GM19025 (cell line): ENCODE data around the gene TOGARAM2.

Experiments used
- ATAC-seq: cut with Tn5 transposase; IDR thresholded peaks from one replicate; pipeline ENCODE4 v1.9.1; 2021; ENCODE audit warnings: mild to moderate bottlenecking, low read depth, moderate library complexity; ENCODE audit not compliant: unreplicated experiment

The TOGARAM2 gene

DNA sequence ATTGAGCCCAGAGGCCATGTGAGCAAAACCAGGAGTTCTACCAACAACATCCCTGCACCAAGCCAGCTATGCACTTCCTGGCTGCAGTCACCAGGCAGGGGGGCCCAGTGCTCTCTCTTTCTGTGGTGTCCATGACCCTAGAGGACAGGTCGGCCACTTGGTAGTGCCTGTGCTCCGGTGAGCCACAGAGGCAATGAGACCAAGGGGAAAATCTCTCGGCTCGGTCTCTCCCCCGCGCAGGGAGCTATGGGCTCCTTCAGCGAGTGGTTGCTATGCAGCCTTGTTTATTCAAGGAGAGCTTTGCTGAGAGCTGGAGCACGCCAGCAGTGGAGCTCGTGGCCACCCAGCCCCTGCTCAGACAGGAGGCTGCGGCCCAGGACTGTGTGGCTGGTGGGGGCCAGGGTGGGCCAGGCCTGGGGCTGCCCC is at the start of gene TOGARAM2:
TOGARAM2 (plus strand) TSS at position 283 of the 426 bp plus-strand sequence. CDS start 13,537 bp downstream, outside the sequence.
- ATAC-seq = no peak

DNA sequence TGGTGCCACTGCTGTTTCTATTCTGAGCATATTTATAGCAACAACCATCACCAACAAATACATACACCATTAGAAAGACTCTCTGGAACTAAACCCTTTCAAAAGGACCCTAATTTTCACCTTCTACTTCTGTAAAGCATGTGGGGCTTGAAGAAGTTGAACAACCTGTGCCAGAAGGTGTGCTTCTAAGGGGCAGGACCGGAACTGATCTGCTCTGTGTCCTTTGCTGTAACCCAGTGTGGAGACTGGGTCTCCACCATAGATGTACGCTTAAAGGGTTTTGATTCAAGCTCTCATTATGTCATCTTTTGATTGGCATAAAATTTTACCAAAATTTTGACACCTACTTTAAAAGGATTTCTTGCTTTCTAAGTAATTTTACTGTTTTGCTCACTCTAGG is 46.3 kb upstream of the TOGARAM2 start:
- ATAC-seq = no peak

DNA sequence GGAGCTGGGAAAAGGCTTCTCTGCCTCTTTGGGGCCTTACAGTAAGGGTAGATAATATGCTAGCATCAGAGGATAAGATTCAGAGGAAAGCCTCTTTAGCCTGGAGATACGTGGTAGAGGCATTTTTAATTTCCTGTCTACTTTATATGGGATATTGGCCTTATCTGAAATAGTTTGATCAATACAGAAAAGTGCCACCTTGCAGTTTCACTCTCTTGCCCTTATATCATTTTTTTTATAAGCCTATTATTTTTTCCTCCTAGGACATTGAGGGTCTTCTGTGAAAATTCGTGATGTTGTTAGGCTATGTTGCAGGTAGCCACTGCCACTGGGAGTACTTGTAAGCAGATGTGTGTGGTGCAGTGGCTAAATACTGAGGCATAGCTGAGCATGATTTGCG is 40.1 kb upstream of the TOGARAM2 start:
- ATAC-seq = no peak

DNA sequence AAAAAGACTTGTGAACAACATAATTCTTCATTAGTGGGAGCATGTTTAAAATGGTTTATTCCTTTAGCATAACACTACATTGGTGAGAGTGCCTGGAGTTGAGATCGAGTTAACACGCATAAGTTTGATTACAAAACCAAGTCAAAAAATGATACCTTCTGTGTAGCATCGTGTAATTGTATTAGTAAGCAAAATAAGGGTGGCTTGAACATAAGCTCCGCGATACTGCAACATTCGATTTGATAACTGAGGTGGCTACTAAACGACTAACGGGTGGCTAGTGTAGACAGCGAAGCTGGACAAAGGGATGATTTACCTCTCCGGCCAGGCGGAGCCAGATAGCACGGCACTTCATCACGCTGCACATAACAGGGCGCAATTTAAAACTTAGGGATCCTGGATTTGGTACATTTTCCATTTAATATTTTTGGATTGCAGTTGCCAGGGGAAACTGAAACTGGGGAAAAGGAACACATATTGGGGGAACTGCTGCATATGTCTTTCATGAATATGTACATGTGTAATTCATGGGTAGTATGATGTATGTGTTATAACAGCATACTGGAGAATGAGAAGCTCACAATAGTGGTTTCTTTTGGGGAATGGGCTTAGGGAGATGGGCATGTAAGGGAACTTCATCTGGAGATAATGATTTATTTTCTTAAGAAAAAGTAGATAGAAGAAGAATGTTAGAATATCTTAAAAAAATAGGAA is 36.4 kb upstream of the TOGARAM2 start:
- ATAC-seq = no peak

DNA sequence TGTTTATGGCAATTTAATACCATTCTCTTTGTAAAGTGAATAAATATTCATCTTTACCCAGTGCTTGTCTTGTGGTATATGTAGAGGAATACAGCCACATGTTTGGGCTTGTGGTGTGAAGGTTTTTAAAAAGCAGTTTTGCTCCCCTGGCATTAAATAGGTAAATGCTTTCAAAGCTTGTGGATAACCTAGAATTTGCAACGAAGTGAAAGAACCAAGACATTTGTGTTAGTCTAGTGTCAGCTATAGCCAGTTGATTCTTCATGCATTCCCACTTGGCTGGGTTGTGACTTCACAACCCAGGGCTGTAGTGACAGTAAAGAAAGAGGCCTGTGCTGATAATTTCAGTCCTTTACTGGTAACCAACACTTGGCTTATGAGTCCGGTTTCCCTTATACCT is 32.9 kb upstream of the TOGARAM2 start:
- no peak for ATAC-seq

DNA sequence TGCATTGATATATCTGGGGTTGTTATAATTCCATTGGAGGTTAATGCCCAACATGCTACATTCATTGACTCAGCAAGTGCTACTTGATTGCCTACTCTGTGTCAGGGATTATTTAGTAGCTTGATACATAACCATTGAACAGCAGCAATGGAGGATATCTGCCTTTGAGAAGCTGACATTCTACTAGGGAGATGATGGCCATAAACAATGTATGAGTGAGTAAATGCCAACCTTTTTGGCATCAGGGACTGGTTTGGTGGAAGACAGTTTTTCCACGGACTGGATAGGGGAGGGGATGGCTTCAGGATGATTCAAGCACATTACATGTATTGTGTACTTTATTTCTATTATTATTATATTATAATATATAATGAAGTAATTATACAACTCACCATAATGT is 31.9 kb upstream of the TOGARAM2 start:
- no peak for ATAC-seq

DNA sequence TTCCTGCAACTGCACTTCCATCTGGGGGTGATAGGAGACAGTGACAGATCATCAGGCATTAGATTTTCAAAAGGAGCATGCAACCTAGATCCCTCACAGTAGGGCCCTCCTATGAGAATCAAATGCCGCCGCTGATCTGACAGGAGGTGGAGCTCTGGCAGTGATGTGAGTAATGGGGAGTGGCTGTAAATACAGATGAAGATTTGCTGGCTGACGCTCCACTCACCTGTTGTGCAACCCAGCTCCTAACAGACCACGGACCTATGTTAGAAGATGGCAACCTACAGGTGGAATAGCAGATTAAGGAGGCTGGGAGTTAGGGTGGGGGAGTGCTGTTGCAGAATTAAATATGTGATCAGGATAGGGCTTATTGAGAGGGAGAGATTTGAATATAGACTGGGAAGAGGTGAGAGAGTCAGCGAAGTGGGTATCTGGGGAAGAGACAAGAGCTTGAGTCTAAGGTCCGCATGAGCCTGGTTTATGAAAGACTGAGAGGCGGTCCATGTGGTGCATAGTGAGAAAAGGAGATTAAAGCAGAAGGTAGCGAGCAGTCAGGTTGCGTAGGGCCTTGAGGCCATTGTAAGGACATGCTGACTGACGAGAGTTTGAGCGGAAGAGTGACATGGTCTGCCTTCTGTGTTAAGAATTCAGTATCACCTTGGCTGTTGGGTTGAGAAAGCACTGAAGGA is 31.3 kb upstream of the TOGARAM2 start:
- ATAC-seq = no peak

DNA sequence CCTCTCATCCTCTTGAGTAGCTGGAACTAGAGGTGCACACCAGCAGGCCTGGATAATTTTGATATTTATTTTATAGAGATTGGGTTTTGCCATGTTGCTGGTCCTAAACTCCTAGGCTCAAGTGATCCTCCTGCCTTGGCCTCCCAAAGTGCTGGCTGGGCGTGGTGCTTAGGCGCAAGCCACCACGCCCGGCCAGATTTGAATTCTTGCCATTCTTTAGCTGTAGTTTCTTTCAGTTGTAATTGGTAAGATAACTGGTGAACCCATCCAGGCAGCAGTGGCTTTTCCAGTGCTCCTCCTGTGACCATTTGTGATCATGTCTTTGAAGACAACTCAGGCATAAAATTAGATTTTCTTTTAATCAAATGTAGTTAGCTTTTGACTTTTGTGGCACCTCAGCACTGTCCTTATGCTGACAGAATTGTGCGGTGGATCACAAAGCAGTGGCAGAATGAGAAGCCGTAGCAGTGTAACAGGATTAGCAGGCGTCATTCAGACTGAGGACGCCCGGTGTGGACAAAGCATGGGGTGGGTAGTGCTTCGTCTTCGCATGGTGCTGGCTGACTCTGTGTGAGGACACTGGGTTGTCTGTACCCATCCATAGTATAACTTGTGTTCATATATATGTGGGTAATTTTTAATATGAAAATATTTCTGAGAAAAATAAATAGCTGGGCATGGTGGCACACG is 30.0 kb upstream of the TOGARAM2 start:
- ATAC-seq = no peak

DNA sequence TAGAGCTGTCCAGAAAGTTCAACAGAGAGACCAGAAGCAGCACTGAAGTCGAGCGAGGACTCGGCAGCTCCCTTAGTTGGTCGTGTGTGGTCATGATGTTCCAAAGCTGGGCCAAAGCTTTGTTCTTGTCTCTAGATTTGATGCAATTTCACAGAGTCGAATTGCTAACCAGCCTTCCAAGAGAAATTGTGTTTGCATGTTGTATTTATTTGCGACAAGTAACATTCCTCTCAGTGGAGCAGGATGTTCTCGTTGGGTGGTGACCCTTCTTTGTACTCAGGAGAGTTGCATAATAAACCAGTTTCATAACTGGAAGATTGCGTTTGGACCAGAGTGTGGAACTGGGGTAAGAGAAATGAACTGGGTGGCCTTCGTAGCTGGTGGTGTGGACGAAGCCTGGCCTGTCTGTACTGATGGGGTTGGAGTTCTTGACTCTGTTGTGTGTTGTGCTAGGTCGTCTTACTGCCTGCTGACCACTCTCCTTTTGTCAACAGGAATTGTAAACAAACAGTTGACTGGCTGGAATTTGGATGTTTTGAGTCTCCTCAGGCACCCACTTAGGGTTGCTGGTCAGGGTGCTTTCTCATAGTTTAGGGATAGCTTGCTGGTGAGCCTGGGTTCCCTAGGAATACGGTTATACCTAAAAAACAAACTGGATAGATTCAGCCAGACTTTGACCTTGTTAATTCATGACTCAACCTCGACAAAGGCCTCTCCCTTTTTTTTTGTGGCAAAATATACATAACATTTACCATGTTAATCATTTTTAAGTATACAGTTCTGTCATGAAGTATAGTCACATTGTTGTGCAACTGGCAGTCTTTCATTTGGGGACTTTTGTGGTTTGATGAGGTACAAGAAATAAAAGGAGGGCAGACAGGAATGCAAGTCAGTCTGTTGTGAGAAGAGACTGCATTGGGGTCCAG is 28.9 kb upstream of the TOGARAM2 start:
- no peak for ATAC-seq

DNA sequence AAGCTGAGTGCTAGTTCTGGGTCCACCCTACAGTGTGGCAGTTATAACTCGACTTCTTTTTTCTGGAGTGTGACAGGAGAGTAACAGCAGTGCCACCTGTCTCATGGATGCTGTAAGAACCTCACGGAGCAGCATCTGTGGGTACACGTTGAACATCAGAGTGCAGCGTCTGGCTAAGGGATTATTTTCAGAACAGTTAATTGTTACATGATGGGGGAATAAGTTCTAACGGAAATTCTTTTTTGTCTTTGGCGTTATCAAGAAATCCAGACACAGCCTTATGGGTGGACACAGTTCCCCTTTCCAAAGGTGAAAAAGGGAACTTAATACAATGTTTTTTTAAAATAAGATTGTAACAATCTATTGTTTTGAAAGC is 28.3 kb upstream of the TOGARAM2 start:
- no peak for ATAC-seq

DNA sequence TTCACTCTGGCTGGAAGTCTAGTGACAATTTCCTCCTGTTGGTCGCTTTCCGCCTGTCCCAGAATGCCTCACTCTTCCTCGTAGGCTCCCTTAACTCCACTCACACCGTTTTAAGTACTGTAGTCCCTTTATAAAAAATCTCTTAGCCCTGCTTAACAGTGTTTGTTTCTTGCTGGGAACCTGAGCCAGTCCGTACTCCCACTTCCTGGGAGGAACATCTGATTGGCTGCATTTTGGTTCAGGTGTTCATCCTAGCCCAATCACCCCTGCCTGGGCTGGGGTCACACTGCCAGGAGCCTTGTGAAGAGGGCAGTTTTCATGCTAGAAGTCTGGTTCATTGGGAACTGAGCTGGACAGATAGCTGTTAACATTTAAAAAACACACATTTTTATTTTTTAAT is 25.6 kb upstream of the TOGARAM2 start:
- no peak for ATAC-seq

DNA sequence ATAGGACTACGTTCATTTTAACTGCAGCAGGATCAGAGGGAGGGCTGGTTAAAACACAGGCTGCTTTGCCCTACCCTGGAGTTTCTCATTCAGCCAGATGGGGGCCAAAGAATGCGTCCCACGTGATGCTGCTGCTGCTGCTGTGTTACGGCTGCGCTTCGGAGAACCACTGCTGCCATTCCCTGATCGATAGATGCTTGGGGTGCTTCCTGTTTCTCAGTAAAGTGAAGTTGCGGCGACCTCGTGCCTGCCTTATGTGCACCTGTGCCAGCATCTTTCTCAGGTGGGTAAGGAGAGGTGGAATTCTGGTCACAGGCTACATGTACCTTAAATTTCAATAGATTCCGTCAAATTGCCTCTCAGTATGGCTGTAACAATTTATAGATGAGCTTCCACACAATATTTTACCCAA is 24.7 kb upstream of the TOGARAM2 start:
- no peak for ATAC-seq

DNA sequence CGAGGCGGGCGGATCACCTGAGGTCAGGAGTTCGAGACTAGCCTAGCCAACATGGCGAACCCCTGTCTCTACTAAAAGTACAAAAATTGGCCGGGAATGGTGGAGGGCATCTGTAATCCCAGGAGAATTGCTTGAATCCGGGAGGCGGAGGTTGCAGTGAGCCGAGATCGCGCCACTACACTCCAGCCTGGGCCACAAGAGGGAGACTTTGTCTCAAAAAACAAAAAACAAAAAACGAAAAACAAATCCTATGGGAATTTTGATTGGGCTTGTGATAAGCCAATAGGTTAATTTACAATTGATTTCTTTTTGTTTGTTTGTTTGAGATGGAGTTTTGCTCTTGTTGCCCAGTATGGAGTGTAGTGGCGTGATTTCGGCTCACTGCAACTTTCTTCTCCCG is 24.2 kb upstream of the TOGARAM2 start:
- ATAC-seq = no peak

DNA sequence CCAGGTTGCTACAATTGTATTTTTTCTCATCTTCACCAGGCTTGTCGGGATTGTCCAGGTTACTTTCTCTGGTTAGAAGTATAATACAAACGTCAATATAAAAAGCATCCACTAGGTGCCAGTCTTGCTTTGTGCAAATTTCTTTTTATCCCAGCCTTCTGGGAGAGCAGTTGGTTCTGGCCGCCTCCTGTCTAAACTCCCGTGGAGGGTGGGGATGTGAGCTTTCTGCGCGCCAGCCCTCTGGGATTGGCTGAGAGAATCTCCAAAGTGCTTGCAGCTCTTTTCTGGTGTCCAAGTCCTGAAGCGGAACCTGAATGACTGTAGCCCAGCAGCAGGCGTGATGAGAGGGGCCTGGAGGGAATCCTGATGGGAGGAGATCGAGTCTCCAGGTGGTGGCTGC is 22.4 kb upstream of the TOGARAM2 start:
- no peak for ATAC-seq

DNA sequence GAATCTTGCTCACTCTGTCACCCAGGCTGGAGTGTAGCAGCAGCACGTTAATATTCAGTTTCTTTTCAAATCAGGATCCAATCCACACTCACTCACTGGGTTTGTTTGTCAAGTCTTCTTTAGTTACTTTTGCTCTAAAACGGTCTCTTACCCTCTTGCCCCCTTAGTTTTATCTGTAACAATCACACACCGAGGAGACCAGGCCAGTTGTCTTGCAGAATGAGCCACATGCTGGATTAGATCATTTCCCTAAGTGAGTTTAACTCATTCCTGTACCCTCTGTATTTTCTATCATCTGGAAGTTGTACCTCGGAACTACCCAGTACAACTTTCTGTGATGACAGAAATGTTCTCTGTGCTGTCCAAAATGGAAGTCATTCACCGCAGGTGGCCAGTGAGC is 20.7 kb upstream of the TOGARAM2 start:
- ATAC-seq = no peak

DNA sequence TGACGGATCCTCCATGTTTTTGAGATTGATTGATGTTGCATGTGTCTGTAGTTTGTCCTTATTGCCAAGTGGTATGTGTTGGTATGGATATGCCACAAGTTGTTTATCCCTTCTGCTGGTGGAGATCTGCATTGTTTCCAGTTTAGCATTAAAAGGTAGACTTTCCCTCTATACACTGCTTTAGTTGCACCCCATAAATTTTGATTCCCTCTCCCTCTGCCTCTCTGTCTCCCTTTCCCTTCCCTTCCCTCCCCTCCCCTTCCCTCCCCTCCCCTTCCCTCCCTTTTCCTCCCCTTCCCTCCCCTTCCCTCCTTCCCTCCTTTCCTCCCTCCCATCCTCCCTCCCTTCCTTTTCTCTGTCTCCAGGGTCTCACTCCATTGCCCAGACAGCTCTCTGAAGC is 18.6 kb upstream of the TOGARAM2 start:
- no peak for ATAC-seq

DNA sequence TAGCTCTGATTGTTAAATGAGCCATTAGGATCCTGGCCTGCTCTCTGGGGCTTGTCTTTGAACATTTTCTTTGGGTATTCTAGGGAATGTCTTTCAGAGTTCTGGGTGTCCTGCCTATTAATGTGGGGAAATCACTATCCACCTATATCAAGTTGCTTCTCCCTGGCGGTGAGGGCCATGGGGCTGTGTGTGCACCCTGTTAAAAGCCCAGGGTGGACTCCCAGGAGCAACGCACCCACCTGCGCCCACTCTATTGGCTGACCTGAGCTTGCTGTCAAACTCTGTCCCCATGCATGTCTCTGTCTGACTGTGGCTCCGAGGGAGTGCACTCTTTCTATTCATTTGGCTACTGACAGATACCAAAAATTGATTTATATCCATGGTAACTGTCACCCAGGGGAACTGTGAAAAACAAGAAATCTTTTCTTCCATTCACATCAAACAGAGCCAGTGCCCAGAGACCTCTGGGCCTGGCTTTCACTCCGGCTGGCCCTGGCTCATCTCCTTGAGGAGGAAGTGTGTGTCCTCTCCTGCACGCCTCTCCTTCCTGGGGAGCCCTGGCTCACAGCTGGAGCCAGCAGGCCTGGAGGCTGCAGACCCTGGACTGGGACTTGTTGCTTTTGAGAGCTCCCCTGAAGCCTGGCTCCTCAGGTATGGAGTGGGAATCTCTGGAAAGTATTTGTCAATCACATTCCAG is 10.5 kb upstream of the TOGARAM2 start:
- no peak for ATAC-seq

DNA sequence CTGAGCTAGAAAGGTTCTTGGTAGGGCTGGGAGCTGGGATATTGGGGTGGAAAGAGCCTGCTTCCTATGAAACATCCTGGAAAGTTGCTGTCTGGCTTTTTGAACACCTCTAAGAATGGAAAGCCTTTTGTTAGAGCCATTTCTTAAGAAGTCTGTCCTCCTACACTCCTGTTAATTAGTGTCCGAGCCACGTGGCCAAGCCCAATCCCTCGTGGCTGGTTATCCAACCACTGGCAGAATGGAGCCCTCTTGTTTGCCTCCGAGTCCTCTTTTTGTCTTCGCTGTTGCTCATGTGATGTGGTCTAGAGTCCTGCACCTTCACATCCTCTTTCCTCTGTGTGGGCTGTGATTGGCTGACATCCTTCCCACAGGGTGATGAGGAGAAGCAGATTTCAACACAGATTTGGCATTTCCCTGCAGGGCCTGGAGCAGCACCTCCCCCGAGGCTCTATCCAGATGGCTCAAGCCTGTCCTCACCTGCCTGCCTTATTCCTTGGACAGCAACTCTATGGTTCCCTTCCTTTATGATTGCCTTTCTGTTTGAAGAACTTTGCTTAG is 8.2 kb upstream of the TOGARAM2 start:
- no peak for ATAC-seq

DNA sequence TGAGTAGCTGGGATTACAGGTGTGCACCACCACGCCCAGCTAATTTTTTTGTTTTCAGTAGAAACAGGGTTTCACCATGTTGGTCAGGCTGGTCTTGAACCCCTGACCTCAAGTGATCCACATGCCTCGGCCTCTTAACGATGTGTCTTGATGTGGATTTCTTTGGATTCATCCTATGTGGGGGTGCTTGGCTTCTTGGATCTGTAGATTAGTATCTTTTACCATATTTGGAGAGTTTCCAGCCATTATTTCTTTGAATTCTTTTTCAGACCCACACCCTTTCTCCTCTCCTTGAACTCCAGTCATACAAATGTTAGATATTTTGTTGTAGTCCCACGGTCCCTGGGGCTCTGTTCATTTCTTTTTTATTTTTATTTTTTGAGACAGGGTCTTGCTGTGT is 6.8 kb upstream of the TOGARAM2 start:
- ATAC-seq = no peak

DNA sequence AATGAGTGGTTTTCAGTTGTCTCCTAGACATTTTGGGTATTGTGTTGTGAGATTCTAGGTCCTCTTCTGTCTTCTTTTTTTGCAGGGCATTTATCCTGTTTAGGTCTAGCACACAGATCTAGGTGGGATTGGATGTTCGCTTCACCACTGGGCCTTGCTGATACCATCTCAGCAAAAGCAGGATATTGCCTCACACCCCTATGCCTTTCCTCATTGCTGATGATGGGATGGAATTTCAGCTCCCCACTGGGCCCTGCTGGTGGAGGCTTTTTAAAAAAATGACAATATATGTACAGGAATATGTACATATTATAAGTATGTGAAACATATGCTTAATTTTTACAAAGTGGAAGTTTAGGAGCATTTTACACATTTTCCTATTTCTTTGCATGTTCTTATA is 5.4 kb upstream of the TOGARAM2 start:
- no peak for ATAC-seq
